GM23248 (cell line): ENCODE data around the gene DNPEP. TPM values are rescaled to one million over a fixed set of nuclear protein-coding genes. Genes with fewer than 3 reads are reported as not detected.

ENCODE experiments used
- DNase-seq: peaks from one replicate; pipeline ENCODE4 v3.0.0-alpha.2; 2015
- H2AFZ ChIP-seq: fragments of 200-600 bp; sonication (generic); 2 replicates; pipeline ENCODE4 v1.6.1; 2016; ENCODE audit warnings: antibody characterized with exemption
- H3F3A ChIP-seq: fragments of 200-600 bp; sonication (generic); 2 replicates; pipeline ENCODE4 v1.6.1; 2016; ENCODE audit warnings: mild to moderate bottlenecking, antibody characterized with exemption, mixed run types; ENCODE audit not compliant: insufficient read depth
- H3K27ac ChIP-seq: fragments of 200-600 bp; sonication (generic); 2 replicates; pipeline ENCODE4 v1.5.1; 2016; ENCODE audit warnings: mild to moderate bottlenecking
- H3K27me3 ChIP-seq: fragments of 200-600 bp; sonication (generic); replicated peaks from 2 replicates; pipeline ENCODE4 v1.6.1; 2016; ENCODE audit warnings: mild to moderate bottlenecking; ENCODE audit not compliant: insufficient read depth
- H3K36me3 ChIP-seq: fragments of 200-600 bp; sonication (generic); 2 replicates; pipeline ENCODE4 v1.6.1; 2016; ENCODE audit warnings: low read depth, mild to moderate bottlenecking
- H3K4me1 ChIP-seq: fragments of 200-600 bp; sonication (generic); 2 replicates; pipeline ENCODE4 v1.6.1; 2016; ENCODE audit warnings: mild to moderate bottlenecking; ENCODE audit not compliant: insufficient read depth
- H3K4me2 ChIP-seq: fragments of 200-600 bp; sonication (generic); one replicate; pipeline ENCODE4 v1.6.1; 2016; ENCODE audit warnings: mild to moderate bottlenecking; ENCODE audit not compliant: unreplicated experiment
- H3K4me3 ChIP-seq: fragments of 200-600 bp; sonication (generic); 2 replicates; pipeline ENCODE4 v1.5.1; 2016; ENCODE audit warnings: mild to moderate bottlenecking
- H3K79me2 ChIP-seq: fragments of 200-600 bp; sonication (generic); 2 replicates; pipeline ENCODE4 v1.6.1; 2016; ENCODE audit warnings: mild to moderate bottlenecking; ENCODE audit not compliant: insufficient read depth
- H3K9ac ChIP-seq: fragments of 200-600 bp; sonication (generic); 2 replicates; pipeline ENCODE4 v1.6.1; 2016; ENCODE audit warnings: mild to moderate bottlenecking
- H3K9me2 ChIP-seq: fragments of 200-600 bp; sonication (generic); 2 replicates; pipeline ENCODE4 v1.6.1; 2016; ENCODE audit warnings: mixed run types, mild to moderate bottlenecking, moderate library complexity; ENCODE audit not compliant: insufficient read depth
- H3K9me3 ChIP-seq: fragments of 200-600 bp; sonication (generic); one replicate; pipeline ENCODE4 v1.6.1; 2017; ENCODE audit warnings: low read depth
- H4K20me1 ChIP-seq: fragments of 200-600 bp; sonication (generic); 2 replicates; pipeline ENCODE4 v1.6.0; 2016; ENCODE audit not compliant: insufficient read depth
- EZH2 ChIP-seq: fragments of 200-600 bp; sonication (generic); IDR thresholded peaks from 2 replicates; pipeline ENCODE4 v1.6.1; 2018; ENCODE audit warnings: antibody characterized with exemption, mild to moderate bottlenecking; ENCODE audit not compliant: insufficient read depth, poor library complexity, severe bottlenecking
- EZH2phosphoT487 ChIP-seq: fragments of 200-600 bp; sonication (generic); IDR thresholded peaks from 2 replicates; pipeline ENCODE4 v1.6.1; 2018; ENCODE audit warnings: antibody characterized with exemption, moderate library complexity, mild to moderate bottlenecking, low read depth; ENCODE audit not compliant: insufficient read depth
- WGBS, 2 experiments: methylation state at CpG; one replicate each; pipeline ENCODE4 v1.1.6; 2015 to 2017; ENCODE audit warnings: low lambda C conversion rate in 2 of 2, low coverage in 1 of 2; ENCODE audit errors: missing lambda C conversion rate in 2 of 2; 5-methylcytosine and 5-hydroxymethylcytosine counted together
- in situ Hi-C: fragments of 300-500 bp; cut with MboI; formaldehyde crosslinking; loops from 2 replicates; pipeline ENCODE4 v1.15.0; 2020
- polyA plus RNA-seq: library from polyadenylated mRNA; unstranded; fragments of >200 nt; fragmentation: Nextera tagmentation; extraction: Ambion mirVana; gene quantifications from 2 replicates; pipeline ENCODE4 v1.2.1, GENCODE V29; 2016
- total RNA-seq: library from RNA; depleted of rRNA; stranded (reverse); fragments of >200 nt; shearing (Covaris generic); gene quantifications from 2 replicates; pipeline ENCODE4 v1.2.3, GENCODE V29; 2014

Gene DNPEP
- total and polyA plus RNA-seq, 2 experiments from 2014 or later, result 57.5 to 79.8 TPM

- Histone ChIP-seq H3K27me3 (no peaks in the 10 kb centered on the region), H3K4me1 (peaks cover 15% of the 10 kb centered on the region), H3K79me2 (no peaks in the 10 kb centered on the region), H3K9ac (no peak overlapping the region), H3K9me3 (no peaks in the 10 kb centered on the region), H3K4me3 (no peak overlapping the region), H3K4me2 (no peak overlapping the region), H3F3A (0 out of 2 replicates have a peak, but pooled peaks cover 3% of the 10 kb centered on the region), H2AFZ (no peak overlapping the region), H3K36me3 (no peaks in the 10 kb centered on the region), H3K9me2 (no peaks in the 10 kb centered on the region), H3K27ac (no peak overlapping the region), H4K20me1 (no peaks in the 10 kb centered on the region)
- 52 to 54% methylated on average over 6 of the region's 6 CpGs for WGBS, 2 experiments
- in situ Hi-C loops, result loop anchor here (5.0 kb wide), 1 partner anchor 132 kb away; no protein-coding TSS in a partner anchor
- TF ChIP-seq EZH2 (no peak), EZH2phosphoT487 (no peak)
- no peak for DNase-seq
Observed at GRCh38 chr2:219400562-219400961, 12.8 kb upstream of the DNPEP start.

- in situ Hi-C loops, result loop anchor here (5.0 kb wide), 1 partner anchor 132 kb away; no protein-coding TSS in a partner anchor
- TF ChIP-seq EZH2phosphoT487, result no peak
- no peak for TF ChIP-seq EZH2
- WGBS, 2 experiments, result 74% methylated on average over 14 of the region's 14 CpGs
- Histone ChIP-seq H4K20me1 (no peaks in the 10 kb centered on the region), H3K4me1 (peaks cover 15% of the 10 kb centered on the region), H3K9me3 (no peaks in the 10 kb centered on the region), H3K9ac (no peak overlapping the region), H3K4me2 (no peak overlapping the region), H2AFZ (no peak overlapping the region), H3K27me3 (no peaks in the 10 kb centered on the region), H3K36me3 (no peaks in the 10 kb centered on the region), H3K9me2 (no peaks in the 10 kb centered on the region), H3K79me2 (no peaks in the 10 kb centered on the region), H3K4me3 (no peak overlapping the region), H3F3A (0 out of 2 replicates have a peak, but pooled peaks cover 3% of the 10 kb centered on the region), H3K27ac (no peak overlapping the region)
- DNase-seq, result no peak
Observed at GRCh38 chr2:219399716-219400478, 12.2 kb upstream of the DNPEP start.

DNA sequence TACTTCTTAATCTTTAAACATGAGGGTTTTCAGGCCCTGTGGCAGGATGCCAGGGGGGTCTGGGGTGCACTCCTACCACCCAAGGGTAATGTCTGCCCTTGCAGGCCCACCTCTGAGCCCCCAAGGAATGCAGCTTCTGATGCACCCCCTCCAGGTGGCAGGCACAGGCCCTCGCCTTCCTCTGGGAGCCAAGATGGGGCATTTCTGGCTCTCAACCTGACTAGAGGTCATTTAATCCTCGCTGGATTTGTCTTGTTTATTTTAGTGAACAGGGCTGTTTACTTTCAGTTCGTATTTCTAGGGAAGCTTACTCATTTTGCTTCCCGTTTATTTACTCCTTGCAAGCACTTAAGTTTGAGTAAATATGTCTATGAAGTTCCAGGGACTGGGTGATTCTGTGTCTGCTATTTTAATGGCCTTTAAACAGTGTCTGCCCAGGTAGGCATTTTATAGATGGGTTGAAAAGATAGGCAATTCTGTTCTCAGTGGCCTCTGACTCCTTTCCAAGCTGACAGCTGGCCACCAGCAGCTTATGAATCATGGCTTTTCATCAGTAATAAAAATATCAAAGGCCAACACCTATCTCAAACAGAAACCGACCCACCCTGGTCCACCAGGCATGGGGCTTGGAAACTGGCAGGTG is 11.1 kb upstream of the DNPEP start:
- no peaks in the 10 kb centered on the region for H3K27me3 ChIP-seq
- H4K20me1 ChIP-seq, result no peaks in the 10 kb centered on the region
- H3K4me1 ChIP-seq, result peaks cover 15% of the 10 kb centered on the region
- H3K9me3 ChIP-seq, result no peaks in the 10 kb centered on the region
- H3K79me2 ChIP-seq, result no peaks in the 10 kb centered on the region
- no peaks in the 10 kb centered on the region for H3K9me2 ChIP-seq
- 42 to 45% methylated on average over 5 of the region's 5 CpGs for WGBS, 2 experiments
- no peak overlapping the region for H3K27ac ChIP-seq
- no peak for TF ChIP-seq EZH2
- no peak for TF ChIP-seq EZH2phosphoT487
- peak; percentile 37 for DNase-seq
- H3F3A ChIP-seq, result 0 out of 2 replicates have a peak, but pooled peaks cover 3% of the 10 kb centered on the region
- no peak overlapping the region for H3K4me3 ChIP-seq
- no peak overlapping the region for H3K9ac ChIP-seq
- H2AFZ ChIP-seq, result no peak overlapping the region
- H3K4me2 ChIP-seq, result no peak overlapping the region
- no peaks in the 10 kb centered on the region for H3K36me3 ChIP-seq
- in situ Hi-C loops, result no loop called here

DNA sequence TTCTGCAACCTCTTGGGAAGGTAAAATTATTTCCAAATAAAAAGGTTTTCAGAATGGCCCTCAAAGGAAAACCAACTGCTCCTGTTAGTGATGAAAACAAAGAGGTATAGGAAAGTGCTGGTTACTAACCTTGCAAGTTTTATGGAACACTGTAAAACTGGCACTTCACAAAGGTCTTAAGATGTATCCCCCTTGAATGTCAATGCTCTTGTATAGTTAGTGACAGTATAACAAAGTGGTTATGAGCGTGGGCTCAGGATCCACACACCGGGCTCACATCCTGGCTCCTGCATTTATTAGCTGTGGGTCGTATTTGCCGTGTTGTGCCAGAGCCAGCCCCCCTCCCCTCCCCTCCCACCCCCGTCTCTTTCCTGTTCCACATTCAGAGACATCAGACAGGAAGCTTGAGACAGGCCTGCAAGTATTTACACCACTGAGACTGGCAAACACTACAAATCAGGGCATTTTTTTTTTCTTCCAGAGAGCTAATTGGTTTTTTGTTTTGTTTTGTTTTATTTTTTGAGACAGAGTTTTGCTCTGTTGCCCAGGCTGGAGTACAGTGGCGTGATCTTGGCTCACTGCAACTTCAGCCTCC is 9.2 kb upstream of the DNPEP start:
- H3K79me2 ChIP-seq, result no peaks in the 10 kb centered on the region
- TF ChIP-seq EZH2phosphoT487 (no peak), EZH2 (no peak)
- no peak overlapping the region for H3K4me3 ChIP-seq
- H3K9me2 ChIP-seq, result no peaks in the 10 kb centered on the region
- no peak overlapping the region for H3K9ac ChIP-seq
- H3F3A ChIP-seq, result 0 out of 2 replicates have a peak, but pooled peaks cover 3% of the 10 kb centered on the region
- H3K27me3 ChIP-seq, result no peaks in the 10 kb centered on the region
- H3K4me1 ChIP-seq, result peaks cover 12% of the 10 kb centered on the region
- H3K4me2 ChIP-seq, result no peak overlapping the region
- H2AFZ ChIP-seq, result peak overlapping the region; percentile 24; the same call in 1 of the 2 replicates
- H3K9me3 ChIP-seq, result no peaks in the 10 kb centered on the region
- H4K20me1 ChIP-seq, result no peaks in the 10 kb centered on the region
- DNase-seq, result no peak
- in situ Hi-C loops, result no loop called here
- peak overlapping the region; percentile 58 for H3K27ac ChIP-seq
- no peaks in the 10 kb centered on the region for H3K36me3 ChIP-seq
- WGBS, 2 experiments, result 50 to 64% methylated on average over 5 to 6 of the region's 6 CpGs
